Testis (tissue), 3 donors: ENCODE results near the gene CD177. TPM values are rescaled to one million over a fixed set of nuclear protein-coding genes. Genes with fewer than 3 reads are reported as not detected.
A peak's percentile ranks its signal among the peaks of the same experiment; 100 is the strongest.
"Not testable (repeated sequence)": the region's sequence is repeated elsewhere in the genome, so short reads cannot be mapped to it uniquely, and the experiment has no call there.

Source experiments
- DNase-seq: peaks from one replicate; pipeline ENCODE4 v3.0.0-alpha.2; 2019
- H3K27ac ChIP-seq, 2 donors: fragments of 200-600 bp; sonication (generic); one replicate each; pipeline ENCODE4 v1.5.1; 2019
- H3K27me3 ChIP-seq: fragments of 200-600 bp; sonication (generic); one replicate; pipeline ENCODE4 v1.5.1; 2019
- H3K36me3 ChIP-seq: fragments of 200-600 bp; sonication (generic); one replicate; pipeline ENCODE4 v1.5.1; 2017; ENCODE audit warnings: low read depth; ENCODE audit errors: missing control alignments
- H3K4me1 ChIP-seq: fragments of 200-600 bp; sonication (generic); one replicate; pipeline ENCODE4 v1.5.1; 2019
- H3K4me3 ChIP-seq, 2 donors: fragments of 200-600 bp; sonication (generic); one replicate each; pipeline ENCODE4 v1.5.1; 2017 to 2019
- H3K9me3 ChIP-seq: fragments of 200-600 bp; sonication (generic); one replicate; pipeline ENCODE4 v1.5.1; 2017
- CTCF ChIP-seq, 3 experiments: fragments of 450-650 bp in 2 of 3; fragments of 200-600 bp in 1 of 3; sonication (generic) in 1 of 3; IDR thresholded peaks; one replicate each; pipeline ENCODE4 v1.5.1; 2016 to 2019; ENCODE audit warnings: antibody characterized with exemption in 3 of 3, mild to moderate bottlenecking in 2 of 3, moderate library complexity in 1 of 3
- POLR2A ChIP-seq: fragments of 450-650 bp; IDR thresholded peaks from one replicate; pipeline ENCODE4 v1.6.1; 2017; ENCODE audit warnings: antibody characterized with exemption, mild to moderate bottlenecking, moderate library complexity
- WGBS, 2 donors: methylation state at CpG; one replicate each; pipeline ENCODE4 v1.1.5; 2018; 5-methylcytosine and 5-hydroxymethylcytosine counted together
- intact Hi-C: fragments of 100-400 bp; cut with DNase I; formaldehyde crosslinking; loops from one replicate; pipeline ENCODE4 v1.15.1; 2023; ENCODE audit warnings: low total_unique reads
- polyA plus RNA-seq: library from polyadenylated mRNA; stranded (reverse); fragments of 350-450 nt; fragmentation: Illumina TruSeq; extraction: RNeasy Lipid Tissue Mini Kit (QIAGEN cat#74804); gene quantifications from one replicate; pipeline ENCODE4 v1.2.3, GENCODE V29; 2014; ENCODE audit warnings: low read depth, low replicate concordance; ENCODE audit not compliant: insufficient read depth
- total RNA-seq, 2 donors: library from RNA; depleted of rRNA; stranded (reverse); fragments of >200 nt; gene quantifications; one replicate each; pipeline ENCODE4 v1.2.3, GENCODE V29; 2016

The CD177 gene
- total and polyA plus RNA-seq, 3 donors from 2014 or later = 0.39 to 0.74 (median 0.57) TPM

GRCh38 chr19:43351998-43352746 lies 1.3 kb upstream of the CD177 start:
- H3K36me3 ChIP-seq = no peaks in the 10 kb centered on the region
- no peak overlapping the region for H3K27ac ChIP-seq
- DNase-seq = no peak
- H3K9me3 ChIP-seq = no peaks in the 10 kb centered on the region
- intact Hi-C loops = no loop called here
- H3K4me3 ChIP-seq = no peak overlapping the region
- TF ChIP-seq POLR2A (no peak), CTCF (IDR thresholded peaks at IDR 0.05) (no peak)
- WGBS, 2 donors = 80 to 86% methylated on average over 7 of the region's 7 CpGs
- no peaks in the 10 kb centered on the region for H3K4me1 ChIP-seq
- H3K27me3 ChIP-seq = no peaks in the 10 kb centered on the region

- H3K36me3 ChIP-seq = no peaks in the 10 kb centered on the region
- TF ChIP-seq CTCF (IDR thresholded peaks at IDR 0.05) = no peak
- TF ChIP-seq POLR2A = no peak
- no peaks in the 10 kb centered on the region for H3K27me3 ChIP-seq
- H3K4me3 ChIP-seq = peak overlapping the region in 1 of 2 donors; percentile 17
- no peak overlapping the region for H3K27ac ChIP-seq
- no peaks in the 10 kb centered on the region for H3K4me1 ChIP-seq
- no peaks in the 10 kb centered on the region for H3K9me3 ChIP-seq
- 3 to 19% methylated on average over 13 to 19 of the region's 19 CpGs for WGBS, 2 donors
- intact Hi-C loops = no loop called here
- DNase-seq = peak; percentile 16
Observed at GRCh38 chr19:43354305-43354627, 780 bp downstream of the CD177 start.

GRCh38 chr19:43356749-43357148 lies 3.3 kb downstream of the CD177 start:
- intact Hi-C loops, H3K4me3 ChIP-seq, DNase-seq, H3K4me1 ChIP-seq, H3K36me3 ChIP-seq, H3K27ac ChIP-seq, H3K9me3 ChIP-seq, H3K27me3 ChIP-seq: not testable (repeated sequence)
- no CpG with 5 or more reads among the region's 3 CpGs for WGBS, 2 donors

GRCh38 chr19:43362179-43362578 lies 8.7 kb downstream of the CD177 start:
- no peak overlapping the region for H3K4me3 ChIP-seq
- no peak for TF ChIP-seq CTCF (IDR thresholded peaks at IDR 0.05)
- TF ChIP-seq POLR2A = no peak
- no peaks in the 10 kb centered on the region for H3K4me1 ChIP-seq
- WGBS, 2 donors = 35 to 36% methylated on average over 8 of the region's 8 CpGs
- no peak overlapping the region for H3K27ac ChIP-seq
- intact Hi-C loops = no loop called here
- no peaks in the 10 kb centered on the region for H3K9me3 ChIP-seq
- no peaks in the 10 kb centered on the region for H3K27me3 ChIP-seq
- no peaks in the 10 kb centered on the region for H3K36me3 ChIP-seq
- DNase-seq = no peak

- intact Hi-C loops = no loop called here
- 50 to 62% methylated on average over 9 to 11 of the region's 11 CpGs for WGBS, 2 donors
- no peak for DNase-seq
Observed at GRCh38 chr19:43362745-43363144, 9.3 kb downstream of the CD177 start.

GRCh38 chr19:43365677-43366076 lies 12.2 kb downstream of the CD177 start:
- WGBS, 2 donors = 87 to 89% methylated on average over 5 to 7 of the region's 9 CpGs
- H3K9me3 ChIP-seq, H3K4me3 ChIP-seq, H3K27me3 ChIP-seq, H3K36me3 ChIP-seq, H3K4me1 ChIP-seq, intact Hi-C loops, DNase-seq, H3K27ac ChIP-seq: not testable (repeated sequence)

More at GRCh38 chr19:43362745-43363144, 9.3 kb downstream of the CD177 start:
- Histone ChIP-seq H3K27ac (no peak overlapping the region), H3K9me3 (no peaks in the 10 kb centered on the region), H3K4me3 (no peak overlapping the region), H3K4me1 (no peaks in the 10 kb centered on the region), H3K27me3 (no peaks in the 10 kb centered on the region), H3K36me3 (no peaks in the 10 kb centered on the region)
- TF ChIP-seq CTCF (IDR thresholded peaks at IDR 0.05) (no peak), POLR2A (no peak)
